Glomerular endothelial cell (primary cell): ENCODE results near the gene WNT7B. TPM values are rescaled to one million over a fixed set of nuclear protein-coding genes. Genes with fewer than 3 reads are reported as not detected.

ENCODE experiments used
- DNase-seq: peaks from one replicate; pipeline ENCODE4 v3.0.0-alpha.2; 2011; ENCODE audit warnings: low read depth, low spot score; ENCODE audit errors: extremely low read depth
- total RNA-seq: library from RNA; depleted of rRNA; stranded (reverse); fragments of >200 nt; gene quantifications from 2 replicates; pipeline ENCODE4 v1.2.3, GENCODE V29; 2015

WNT7B gene
- total RNA-seq, 1 donor from 2014 or later, result 1.5 TPM

GRCh38 chr22:45891996-45892621 is 84.9 kb downstream of the WNT7B start:
- DNase-seq, result no peak

GRCh38 chr22:45891471-45891995 is 85.4 kb downstream of the WNT7B start:
- DNase-seq, result no peak

GRCh38 chr22:45891021-45891421 is 85.9 kb downstream of the WNT7B start:
- DNase-seq, result no peak

GRCh38 chr22:45890351-45890635 is 86.7 kb downstream of the WNT7B start:
- no peak for DNase-seq

GRCh38 chr22:45889539-45890350 is 87.2 kb downstream of the WNT7B start:
- no peak for DNase-seq

GRCh38 chr22:45889093-45889538 is 87.8 kb downstream of the WNT7B start:
- DNase-seq, result no peak

GRCh38 chr22:45888221-45889092 is 88.5 kb downstream of the WNT7B start:
- DNase-seq, result no peak

GRCh38 chr22:45887202-45888131 is 89.5 kb downstream of the WNT7B start:
- no peak for DNase-seq

GRCh38 chr22:45886540-45886939 is 90.4 kb downstream of the WNT7B start:
- DNase-seq, result no peak

- DNase-seq, result no peak
Observed at GRCh38 chr22:45885941-45886395, 91.0 kb downstream of the WNT7B start.

GRCh38 chr22:45885171-45885840 is 91.7 kb downstream of the WNT7B start:
- no peak for DNase-seq

GRCh38 chr22:45884201-45885062 is 92.5 kb downstream of the WNT7B start:
- DNase-seq, result no peak

- no peak for DNase-seq
Observed at GRCh38 chr22:45883811-45884170, 93.2 kb downstream of the WNT7B start.

- no peak for DNase-seq
Observed at GRCh38 chr22:45882881-45883810, 93.8 kb downstream of the WNT7B start.

- no peak for DNase-seq
Observed at GRCh38 chr22:45881524-45881875, 95.5 kb downstream of the WNT7B start.

- DNase-seq, result no peak
Observed at GRCh38 chr22:45880716-45881523, 96.0 kb downstream of the WNT7B start.
